ENCODE results near the gene CISD3. TPM values are rescaled to one million over a fixed set of nuclear protein-coding genes. Genes with fewer than 3 reads are reported as not detected.

CISD3 gene
- total RNA-seq, 1 experiment from 2014 or later, result 101 TPM

GRCh38 chr17:38748892-38749222 lies 18.7 kb downstream of the CISD3 start:
- Mint-ChIP-seq H3K27me3 (ENCODE audit: unreplicated experiment) (no peaks in the 10 kb centered on the region), H3K4me3 (ENCODE audit: low read depth, unreplicated experiment) (peak overlapping the region; percentile 78), H3K4me1 (ENCODE audit: low read depth, unreplicated experiment) (peaks cover 54% of the 10 kb centered on the region), H3K36me3 (ENCODE audit: insufficient read depth, unreplicated experiment) (peaks cover 100% of the 10 kb centered on the region), H3K27ac (ENCODE audit: unreplicated experiment) (no peak overlapping the region), H3K9me3 (ENCODE audit: low read depth, unreplicated experiment) (no peaks in the 10 kb centered on the region)
- TF ChIP-seq CTCF (IDR thresholded peaks at IDR 0.05; ENCODE audit: unreplicated experiment), result peak; percentile 21
- intact Hi-C loops (cut with micrococcal nuclease; ENCODE audit: unreplicated experiment), result loop anchor here (1.0 kb wide), 1 partner anchor 43 kb away; no protein-coding TSS in a partner anchor
- BruUV-seq (replicated peaks), result no TSS peak
- CTCF ChIA-PET, result interaction anchor here (0.6 to 1.8 kb wide), 3 partner anchors 9 to 116 kb away, joined by 3 to 14 read pairs (median 4); partner anchors contain the start of gene CISD3
- no peak for DNase-seq

DNA sequence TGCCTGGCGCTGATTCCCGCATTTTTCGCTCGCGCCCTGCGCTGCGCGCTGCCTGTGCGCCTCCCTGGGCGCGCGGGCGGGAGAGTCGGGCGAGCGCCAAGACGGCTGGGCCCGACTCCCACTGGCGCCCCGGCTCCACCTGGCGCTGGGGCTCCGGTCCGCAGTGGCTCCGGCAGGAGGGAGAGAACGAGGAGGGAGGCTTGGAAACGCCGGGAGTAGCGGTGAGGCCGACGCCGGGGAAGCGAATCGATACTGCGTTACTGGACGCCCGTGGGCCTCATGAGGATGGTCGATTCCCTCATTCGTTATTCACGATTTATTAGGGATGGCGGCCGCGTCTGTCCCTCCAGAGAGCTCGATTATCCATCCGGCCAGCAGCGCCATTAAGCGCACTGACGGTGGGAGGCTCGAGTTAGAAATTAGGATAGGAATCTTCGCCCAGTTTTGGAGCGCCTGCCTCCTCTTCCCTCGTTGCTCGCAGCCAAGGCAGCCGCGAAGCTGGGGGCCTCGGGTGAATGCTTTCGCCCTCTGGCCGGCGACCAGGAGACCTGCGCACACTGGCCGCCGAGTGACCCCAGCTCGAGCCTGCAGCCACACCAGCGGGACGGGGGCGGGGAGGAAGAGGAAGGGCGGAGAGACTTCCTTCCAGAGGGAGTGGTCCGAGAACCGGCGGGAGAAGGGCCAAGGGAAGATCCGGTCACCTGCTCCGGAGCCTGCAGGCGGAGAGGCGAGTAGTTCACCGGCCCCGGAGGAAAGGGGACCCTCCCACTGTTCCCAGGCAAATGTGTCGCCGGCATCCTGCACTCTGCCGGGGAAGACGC lies 19.3 kb downstream of the CISD3 start:
- intact Hi-C loops (cut with micrococcal nuclease; ENCODE audit: unreplicated experiment), result loop anchor here (1.0 to 5.0 kb wide), 4 partner anchors 43 to 403 kb away; partner anchors contain the start of gene PLXDC1
- peak overlapping the region; percentile 85 for H3K27ac Mint-ChIP-seq (ENCODE audit: unreplicated experiment)
- H3K4me1 Mint-ChIP-seq (ENCODE audit: low read depth, unreplicated experiment), result peaks cover 52% of the 10 kb centered on the region
- CTCF ChIA-PET, result interaction anchor here (0.6 to 1.9 kb wide), 11 partner anchors 9 to 1096 kb away, joined by 3 to 14 read pairs (median 5); partner anchors contain the start of gene CISD3
- BruUV-seq (replicated peaks), result TSS peak; percentile 73
- no peaks in the 10 kb centered on the region for H3K9me3 Mint-ChIP-seq (ENCODE audit: low read depth, unreplicated experiment)
- no peak for TF ChIP-seq CTCF (IDR thresholded peaks at IDR 0.05; ENCODE audit: unreplicated experiment)
- no peaks in the 10 kb centered on the region for H3K27me3 Mint-ChIP-seq (ENCODE audit: unreplicated experiment)
- peak overlapping the region; percentile 78 for H3K4me3 Mint-ChIP-seq (ENCODE audit: low read depth, unreplicated experiment)
- peaks cover 99% of the 10 kb centered on the region for H3K36me3 Mint-ChIP-seq (ENCODE audit: insufficient read depth, unreplicated experiment)
- DNase-seq, result peak; percentile 100

DNA sequence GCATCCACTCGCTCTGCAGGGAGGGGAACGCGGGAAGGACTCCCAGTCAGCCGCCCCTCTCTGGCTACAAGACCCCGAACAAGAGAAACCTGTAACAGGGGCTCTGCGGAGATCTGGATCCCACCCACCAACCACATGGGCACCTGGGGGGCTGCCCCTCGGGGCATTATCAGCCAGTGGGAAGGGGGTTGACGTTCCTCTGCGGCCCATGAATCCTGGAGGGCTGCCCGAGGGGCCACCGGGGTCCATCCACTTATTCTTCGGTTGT lies 19.8 kb downstream of the CISD3 start:
- CTCF ChIA-PET, result interaction anchor here (0.9 to 1.9 kb wide), 5 partner anchors 15 to 404 kb away, joined by 3 to 14 read pairs (median 7); partner anchors contain the start of gene CISD3
- Mint-ChIP-seq H3K4me3 (ENCODE audit: low read depth, unreplicated experiment) (peak overlapping the region; percentile 78), H3K27ac (ENCODE audit: unreplicated experiment) (peak overlapping the region; percentile 85), H3K36me3 (ENCODE audit: insufficient read depth, unreplicated experiment) (peaks cover 98% of the 10 kb centered on the region), H3K4me1 (ENCODE audit: low read depth, unreplicated experiment) (peaks cover 47% of the 10 kb centered on the region), H3K27me3 (ENCODE audit: unreplicated experiment) (no peaks in the 10 kb centered on the region), H3K9me3 (ENCODE audit: low read depth, unreplicated experiment) (no peaks in the 10 kb centered on the region)
- no peak for DNase-seq
- no TSS peak for BruUV-seq (replicated peaks)
- peak; percentile 8 for TF ChIP-seq CTCF (IDR thresholded peaks at IDR 0.05; ENCODE audit: unreplicated experiment)
- intact Hi-C loops (cut with micrococcal nuclease; ENCODE audit: unreplicated experiment), result loop anchor here (2.0 to 5.0 kb wide), 3 partner anchors 47 to 402 kb away; partner anchors contain the start of gene PLXDC1

DNA sequence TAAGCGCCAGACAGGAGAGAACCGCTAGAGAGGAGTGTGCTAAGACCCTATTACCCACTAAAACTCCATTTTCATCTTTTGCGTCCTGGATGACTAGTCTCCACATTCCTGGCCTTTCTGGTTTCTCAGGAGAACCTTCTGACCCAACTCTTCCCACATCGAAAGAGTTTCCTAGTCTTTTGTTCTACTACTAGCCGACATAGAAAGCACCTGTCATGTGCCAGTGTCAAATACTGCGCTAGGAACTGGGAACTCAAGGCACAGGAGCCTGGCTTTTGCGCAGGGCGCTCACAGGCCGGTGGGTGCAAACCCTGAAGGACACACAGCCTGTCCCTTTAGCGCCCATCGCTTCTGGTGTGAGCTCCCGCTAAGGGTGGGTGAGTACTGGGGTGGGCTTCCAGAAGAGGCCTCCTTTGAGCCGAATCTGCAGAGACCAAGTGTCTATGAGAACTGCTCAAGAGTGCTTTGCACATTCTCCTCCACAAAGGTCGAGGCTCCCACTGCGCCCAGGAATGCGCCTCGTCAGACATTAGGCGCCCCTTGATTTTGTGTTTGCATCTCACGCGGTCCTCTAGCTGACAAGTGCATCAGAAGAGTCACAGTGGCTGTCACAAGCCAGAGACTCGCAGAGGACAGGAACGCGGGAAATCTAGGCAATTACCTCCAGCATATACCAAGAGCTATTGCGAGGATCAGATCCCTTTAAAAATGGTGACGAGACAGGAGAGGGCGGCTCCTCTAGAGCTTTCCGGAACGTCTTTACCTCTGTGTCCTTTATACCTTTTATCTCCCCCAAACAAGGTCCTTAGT lies 20.4 kb downstream of the CISD3 start:
- CTCF ChIA-PET, result interaction anchor here (0.6 to 1.9 kb wide), 9 partner anchors 15 to 496 kb away, joined by 3 to 11 read pairs (median 3); partner anchors contain the start of genes ARHGAP23 and LASP1
- intact Hi-C loops (cut with micrococcal nuclease; ENCODE audit: unreplicated experiment), result loop anchor here (2.0 to 5.0 kb wide), 3 partner anchors 48 to 402 kb away; partner anchors contain the start of gene PLXDC1
- no TSS peak for BruUV-seq (replicated peaks)
- TF ChIP-seq CTCF (IDR thresholded peaks at IDR 0.05; ENCODE audit: unreplicated experiment), result no peak
- Mint-ChIP-seq H3K4me1 (ENCODE audit: low read depth, unreplicated experiment) (peaks cover 44% of the 10 kb centered on the region), H3K27me3 (ENCODE audit: unreplicated experiment) (no peaks in the 10 kb centered on the region), H3K36me3 (ENCODE audit: insufficient read depth, unreplicated experiment) (peaks cover 92% of the 10 kb centered on the region), H3K4me3 (ENCODE audit: low read depth, unreplicated experiment) (peak overlapping the region; percentile 78), H3K9me3 (ENCODE audit: low read depth, unreplicated experiment) (no peaks in the 10 kb centered on the region), H3K27ac (ENCODE audit: unreplicated experiment) (peak overlapping the region; percentile 85)
- peak; percentile 56 for DNase-seq

All from Calu3 (cell line).